Iris pigment epithelial cell (primary cell): Measurements from ENCODE around the gene NNT.
"Not testable (repeated sequence)": the region's sequence is repeated elsewhere in the genome, so short reads cannot be mapped to it uniquely, and the experiment has no call there.

Experiments
- DNase-seq: peaks from one replicate; pipeline ENCODE4 v3.0.0-alpha.2; 2011; ENCODE audit warnings: low read depth

The NNT gene

GRCh38 chr5:43667379-43667778, 64.4 kb downstream of the NNT start:
- not testable (repeated sequence) for DNase-seq

GRCh38 chr5:43674536-43674935, 71.6 kb downstream of the NNT start:
- DNase-seq, result peak; percentile 73

DNA sequence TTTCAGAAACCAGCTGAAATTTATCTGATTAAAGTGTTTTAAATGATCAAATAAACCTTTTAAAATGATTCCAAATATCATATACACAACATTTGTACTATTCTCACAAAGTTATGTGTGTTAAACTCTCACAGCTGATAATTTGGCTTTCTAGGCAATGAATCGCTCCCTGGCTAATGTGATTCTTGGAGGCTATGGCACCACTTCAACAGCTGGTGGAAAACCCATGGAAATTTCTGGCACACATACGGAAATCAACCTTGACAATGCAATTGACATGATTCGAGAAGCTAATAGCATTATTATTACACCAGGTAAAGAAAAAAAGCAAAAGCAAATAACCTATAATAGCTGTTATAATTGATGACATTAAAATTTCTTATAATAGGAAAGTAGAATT, 72.4 kb downstream of the NNT start:
- no peak for DNase-seq

DNA sequence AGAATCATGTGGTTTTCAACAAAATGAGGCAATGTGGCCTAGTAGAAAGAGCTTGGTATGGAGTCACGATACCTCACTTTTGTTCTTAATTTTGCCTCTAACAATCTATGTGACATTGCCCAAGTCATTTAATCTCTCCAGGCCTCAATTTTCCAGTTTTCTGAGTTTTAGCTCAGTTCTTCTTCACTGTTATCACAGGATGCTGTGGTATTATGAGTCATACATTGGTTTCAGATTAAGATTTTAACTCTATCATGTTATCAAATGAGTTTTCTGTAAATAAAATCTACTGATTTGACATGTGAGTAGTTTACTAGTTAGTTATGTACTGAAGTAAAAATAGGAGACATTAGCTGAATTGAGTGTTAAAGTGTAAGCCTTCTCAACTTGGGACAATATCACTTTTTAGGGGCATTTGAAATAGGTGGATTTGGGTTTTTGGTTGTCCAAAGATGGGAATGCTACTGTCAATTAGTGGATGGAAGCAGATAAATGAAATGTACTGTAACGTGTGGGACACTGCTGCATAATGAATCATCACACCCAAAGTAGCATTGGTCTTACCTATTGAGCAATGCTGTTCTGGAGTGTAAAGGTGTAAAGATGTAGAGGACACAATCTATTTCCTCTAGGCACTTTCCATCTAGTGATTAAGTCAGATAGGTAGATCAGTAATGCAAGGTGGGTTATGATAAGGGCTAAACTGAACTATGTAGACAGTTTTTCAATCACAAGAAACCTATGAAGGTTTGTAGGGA, 73.3 kb downstream of the NNT start:
- peak; percentile 52 for DNase-seq

GRCh38 chr5:43677253-43677652, 74.3 kb downstream of the NNT start:
- DNase-seq, result no peak

- no peak for DNase-seq
These were observed 76.2 kb downstream of the NNT start for GRCh38 chr5:43679214-43679613.

DNA sequence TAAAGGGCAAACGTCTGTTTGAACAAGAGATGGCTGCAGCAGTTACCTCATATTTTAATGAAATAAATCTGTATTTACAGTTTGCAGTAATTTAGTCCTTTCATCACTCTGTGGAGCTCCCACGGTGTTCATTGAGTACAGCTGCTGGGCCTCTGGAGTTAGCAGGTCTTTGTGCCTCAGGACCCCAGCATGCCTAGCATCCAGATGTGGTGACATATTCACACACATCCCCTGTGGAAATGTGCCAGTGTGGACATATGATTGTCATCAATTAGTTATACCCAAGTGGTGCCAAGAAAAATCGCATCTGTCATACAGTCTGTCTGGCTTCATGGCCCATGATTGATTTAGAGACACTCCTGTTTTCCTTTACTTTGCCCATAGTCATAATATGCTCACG, 77.3 kb downstream of the NNT start:
- no peak for DNase-seq

GRCh38 chr5:43683884-43684471, 81.0 kb downstream of the NNT start:
- DNase-seq, result no peak

- peak; percentile 22 for DNase-seq
These were observed 82.4 kb downstream of the NNT start for GRCh38 chr5:43685252-43685950.

- DNase-seq, result no peak
These were observed 84.3 kb downstream of the NNT start for GRCh38 chr5:43687275-43687674.

DNA sequence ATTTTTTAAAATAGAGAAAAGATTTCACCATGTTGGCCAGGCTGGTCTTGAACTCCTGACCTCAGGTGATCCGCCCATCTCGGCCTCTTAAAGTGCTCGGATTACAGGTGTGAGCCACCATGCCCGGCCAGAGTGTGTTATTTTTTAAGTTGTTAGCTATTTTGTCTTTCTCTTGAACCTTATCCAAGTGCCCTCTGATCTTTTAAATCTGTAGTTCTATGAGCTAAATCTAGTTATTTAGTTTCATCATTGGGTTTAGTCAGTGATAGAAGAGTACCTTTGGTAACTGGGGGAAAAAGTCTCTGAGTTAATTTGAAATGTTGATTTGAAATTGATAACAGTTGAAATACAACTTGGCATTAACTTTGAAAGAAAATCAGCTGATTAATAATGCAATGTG, 88.3 kb downstream of the NNT start:
- DNase-seq, result no peak

GRCh38 chr5:43691893-43692292, 88.9 kb downstream of the NNT start:
- DNase-seq, result no peak

GRCh38 chr5:43693411-43693810, 90.4 kb downstream of the NNT start:
- DNase-seq, result no peak

- no peak for DNase-seq
These were observed 91.0 kb downstream of the NNT start for GRCh38 chr5:43694027-43694426.

DNA sequence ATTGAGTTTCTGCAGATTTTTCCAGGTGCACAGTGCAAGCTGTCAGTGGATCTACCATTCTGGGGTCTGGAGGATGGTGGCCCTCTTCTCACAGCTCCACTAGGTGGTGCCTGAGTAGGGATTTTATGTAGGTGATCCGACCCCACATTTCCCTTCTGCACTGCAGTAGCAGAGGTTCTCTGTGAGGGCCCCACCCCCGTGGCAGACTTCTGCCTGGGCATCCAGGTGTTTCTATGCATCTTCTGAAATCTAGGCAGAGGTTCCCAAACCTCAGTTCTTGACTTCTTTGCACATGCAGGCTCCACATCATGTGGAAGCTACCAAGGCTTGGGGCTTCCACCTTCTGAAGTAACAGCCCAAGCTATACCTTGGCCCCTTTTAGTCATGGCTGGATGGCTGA, 93.5 kb downstream of the NNT start:
- DNase-seq, result not testable (repeated sequence)

DNA sequence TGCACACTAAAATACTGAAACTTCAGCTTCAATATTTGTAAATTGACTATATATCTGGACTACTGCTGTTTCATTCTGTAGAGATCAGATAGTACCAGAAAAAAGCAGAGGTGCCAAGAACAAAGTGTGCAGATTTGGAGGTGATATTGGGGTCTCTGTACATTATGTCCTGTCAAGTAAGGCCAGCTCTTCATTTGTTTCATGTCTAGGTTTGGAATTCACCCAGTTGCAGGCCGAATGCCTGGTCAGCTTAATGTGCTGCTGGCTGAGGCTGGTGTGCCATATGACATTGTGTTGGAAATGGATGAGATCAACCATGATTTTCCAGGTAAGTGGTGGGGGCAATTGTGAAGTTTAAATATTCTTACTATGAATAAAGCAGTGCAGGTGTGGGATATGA, 96.9 kb downstream of the NNT start:
- no peak for DNase-seq

DNA sequence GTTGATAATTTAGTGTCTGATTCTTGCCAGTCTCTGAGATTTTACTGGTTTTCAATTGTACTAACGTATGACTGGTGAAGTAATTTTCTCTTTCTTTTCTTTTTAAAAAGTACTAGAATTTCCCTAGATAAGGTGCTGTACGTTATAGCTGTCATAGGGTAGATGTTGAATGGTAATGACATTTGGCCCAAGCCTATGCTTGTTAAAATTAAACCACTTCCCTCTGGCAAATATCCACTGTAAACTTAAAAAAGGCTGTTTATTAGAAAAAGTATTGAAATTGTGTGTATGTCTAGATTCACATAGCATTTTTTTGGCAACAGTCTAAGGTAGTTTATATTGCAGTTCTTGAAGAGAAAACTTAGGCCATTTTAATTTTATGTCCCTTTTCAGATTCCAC, 97.6 kb downstream of the NNT start:
- DNase-seq, result no peak

- DNase-seq, result no peak
These were observed 98.2 kb downstream of the NNT start for GRCh38 chr5:43701227-43701626.

DNA sequence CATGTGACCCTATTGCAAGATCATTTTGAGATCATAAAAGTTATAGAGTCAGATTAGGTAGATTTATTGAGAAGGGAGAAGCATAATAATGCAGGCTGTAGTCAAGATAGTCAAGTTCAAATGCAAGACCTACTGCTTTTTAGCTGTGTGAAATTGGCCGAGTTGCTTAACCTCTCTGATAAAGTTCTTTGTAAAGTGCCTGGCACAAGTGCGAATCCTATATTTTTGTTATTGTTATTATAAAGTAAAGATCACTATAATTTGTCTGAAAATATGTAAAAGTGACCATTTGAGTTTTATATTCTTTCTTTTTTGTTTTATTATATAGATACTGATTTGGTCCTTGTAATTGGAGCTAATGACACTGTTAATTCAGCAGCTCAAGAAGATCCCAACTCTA, 99.3 kb downstream of the NNT start:
- no peak for DNase-seq

DNA sequence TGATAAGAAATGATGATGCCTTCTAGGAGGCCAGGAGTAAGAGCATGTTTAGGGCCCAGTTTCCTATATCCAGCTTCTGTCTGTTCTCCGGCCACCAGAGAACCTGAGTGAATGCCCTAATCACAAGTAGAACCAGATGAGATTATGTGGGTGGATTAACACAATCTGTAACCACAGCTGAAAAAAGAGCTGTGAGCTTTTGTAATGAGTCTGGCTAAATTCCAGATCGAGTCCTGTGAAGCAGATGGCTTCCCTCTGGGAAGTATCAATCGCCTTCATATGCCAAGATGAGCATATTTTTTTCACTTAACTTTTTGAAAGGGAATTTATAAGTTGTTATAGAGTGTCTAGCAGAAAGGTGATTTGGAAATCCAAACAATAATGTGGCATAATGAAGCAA, 99.8 kb downstream of the NNT start:
- DNase-seq, result peak; percentile 17

DNA sequence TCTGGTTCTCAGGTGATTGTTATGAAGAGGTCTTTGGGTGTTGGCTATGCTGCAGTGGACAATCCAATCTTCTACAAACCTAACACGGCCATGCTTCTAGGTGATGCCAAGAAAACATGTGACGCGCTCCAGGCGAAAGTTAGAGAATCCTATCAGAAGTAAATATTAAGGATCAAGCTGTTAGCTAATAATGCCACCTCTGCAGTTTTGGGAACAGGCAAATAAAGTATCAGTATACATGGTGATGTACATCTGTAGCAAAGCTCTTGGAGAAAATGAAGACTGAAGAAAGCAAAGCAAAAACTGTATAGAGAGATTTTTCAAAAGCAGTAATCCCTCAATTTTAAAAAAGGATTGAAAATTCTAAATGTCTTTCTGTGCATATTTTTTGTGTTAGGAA, 101.3 kb downstream of the NNT start:
- no peak for DNase-seq

GRCh38 chr5:43706576-43706975, 103.6 kb downstream of the NNT start:
- not testable (repeated sequence) for DNase-seq

- peak; percentile 76 for DNase-seq
These were observed 108.5 kb downstream of the NNT start for GRCh38 chr5:43711496-43711895.
